GM19238 (cell line): ENCODE results near the gene DNAJC15.
"Not testable (repeated sequence)": the region's sequence is repeated elsewhere in the genome, so short reads cannot be mapped to it uniquely, and the experiment has no call there.

ENCODE experiments used
- DNase-seq: peaks from one replicate; pipeline ENCODE4 v3.0.0; 2011; ENCODE audit warnings: low spot score; ENCODE audit not compliant: insufficient read length

The DNAJC15 gene

DNA sequence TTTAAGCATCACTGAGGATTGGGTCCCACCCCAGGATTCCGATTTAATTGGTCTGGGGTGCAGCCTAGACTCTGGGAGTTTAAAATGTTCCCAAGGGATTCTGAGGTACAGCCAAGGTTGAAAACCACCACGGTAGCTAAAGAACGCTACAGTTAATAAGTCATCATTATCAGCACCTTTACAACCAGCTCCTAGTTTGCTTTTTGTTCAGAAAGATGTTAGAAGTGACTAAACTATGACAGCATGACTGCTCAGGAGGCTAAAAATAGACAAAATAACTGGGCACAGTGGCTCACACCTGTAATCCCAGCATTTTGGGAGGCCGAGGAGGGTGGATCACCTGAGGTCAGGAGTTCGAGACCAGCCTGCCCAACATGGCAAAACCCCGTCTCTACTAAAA is 19.7 kb upstream of the DNAJC15 start:
- DNase-seq, result no peak

DNA sequence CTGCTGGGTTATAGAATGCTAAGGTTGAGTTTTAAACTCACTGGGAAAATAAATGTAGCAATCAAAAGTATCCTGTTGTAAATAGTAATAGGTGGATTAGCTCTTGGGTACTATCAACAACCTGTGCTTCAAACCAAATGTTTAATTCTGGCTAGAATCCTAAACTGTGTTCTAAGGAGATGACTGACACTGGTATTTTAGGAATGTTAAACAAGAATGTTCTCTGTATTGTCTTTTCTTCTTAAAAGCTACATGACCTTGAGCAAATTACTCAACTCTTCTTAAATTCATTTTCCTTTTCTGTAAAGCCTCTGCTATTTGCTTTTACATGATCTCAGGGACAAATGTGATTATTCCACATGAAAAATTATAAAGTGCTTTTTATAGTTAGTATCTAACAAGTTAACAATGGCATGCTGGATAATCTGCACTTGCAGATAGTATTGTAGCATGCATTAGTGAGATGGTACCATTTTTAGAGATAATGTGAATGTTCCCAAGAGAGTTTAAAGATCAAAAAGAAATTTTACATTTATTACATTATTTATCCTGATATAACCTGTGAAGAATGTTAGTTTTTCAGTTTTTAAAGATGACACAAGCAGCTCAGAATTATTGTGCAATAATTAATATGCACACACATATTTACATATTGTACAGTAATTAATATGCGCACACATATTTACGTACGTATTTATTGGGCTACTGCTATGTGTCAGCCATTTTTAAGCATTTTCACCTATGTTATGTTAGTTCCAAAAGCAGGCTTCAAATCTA is 17.7 kb upstream of the DNAJC15 start:
- DNase-seq, result no peak

DNA sequence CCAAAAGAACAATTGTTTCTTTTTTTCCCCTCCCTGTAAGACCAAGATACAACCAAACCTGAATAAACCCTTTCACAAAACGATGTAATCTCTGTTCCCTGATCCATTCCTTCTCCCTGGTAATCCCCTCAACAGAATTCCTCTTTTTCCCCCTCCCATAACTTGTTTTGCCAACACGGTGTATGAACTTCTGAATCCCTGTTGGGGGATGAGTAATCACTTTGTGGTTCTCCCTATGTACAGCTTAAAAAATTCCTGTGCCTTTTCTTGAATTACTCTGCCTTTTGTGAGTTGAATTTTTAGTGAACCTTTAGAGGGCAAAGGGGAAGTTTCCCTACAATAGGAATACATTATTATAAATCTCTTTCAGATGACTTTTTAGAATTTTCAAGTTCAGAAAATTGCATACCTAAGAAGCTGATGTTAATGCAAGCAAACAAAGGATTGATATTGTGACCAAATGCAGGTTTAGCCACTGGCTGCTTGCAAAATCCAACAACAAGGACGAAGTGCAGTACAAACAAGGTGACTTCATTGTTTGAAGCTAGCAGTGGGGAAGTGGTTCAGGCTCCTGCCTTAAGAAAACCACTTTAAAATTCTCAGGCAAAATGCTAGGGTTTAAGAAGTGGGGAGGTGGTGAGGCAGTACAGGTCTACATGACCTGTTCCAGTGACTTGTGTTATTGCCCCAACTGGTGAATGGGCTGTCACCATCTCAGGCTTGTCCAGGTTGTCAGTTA is 16.3 kb upstream of the DNAJC15 start:
- no peak for DNase-seq

DNA sequence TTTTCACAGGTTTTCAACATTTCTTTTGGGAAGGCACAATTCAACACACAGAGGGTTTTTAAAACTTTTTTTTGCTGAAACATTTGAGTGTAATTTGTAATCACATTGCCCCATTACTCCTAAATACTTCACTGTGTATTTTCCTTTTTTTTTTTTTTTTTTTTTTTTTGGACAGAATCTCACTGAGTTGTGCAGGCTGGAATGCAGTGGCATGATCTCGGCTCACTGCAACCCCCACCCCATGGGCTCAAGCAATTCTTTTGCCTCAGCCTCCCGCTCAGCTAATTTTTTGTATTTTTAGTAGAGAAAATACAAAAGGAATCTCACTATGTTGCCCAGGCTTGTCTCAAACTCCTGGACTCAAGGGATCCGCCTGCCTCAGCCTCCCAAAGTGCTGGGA is 14.8 kb upstream of the DNAJC15 start:
- DNase-seq, result no peak

DNA sequence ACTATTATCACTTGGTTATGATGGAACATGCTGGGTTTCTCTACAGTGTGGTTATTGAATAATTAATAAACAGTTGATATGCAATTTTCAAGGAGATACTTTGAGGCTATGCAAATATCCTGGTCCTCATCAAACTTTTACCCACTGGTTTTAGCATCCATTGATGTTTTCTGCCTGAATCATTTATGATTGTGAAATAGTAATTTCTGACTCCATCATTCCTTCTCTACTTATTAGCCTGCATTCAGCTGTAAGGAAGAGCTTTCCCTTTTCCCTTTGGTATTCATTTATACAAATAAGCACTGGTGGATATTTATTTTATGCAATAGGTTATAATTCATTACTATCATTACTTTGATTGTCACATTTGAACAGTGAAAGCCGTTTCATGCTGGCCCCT is 13.9 kb upstream of the DNAJC15 start:
- no peak for DNase-seq

DNA sequence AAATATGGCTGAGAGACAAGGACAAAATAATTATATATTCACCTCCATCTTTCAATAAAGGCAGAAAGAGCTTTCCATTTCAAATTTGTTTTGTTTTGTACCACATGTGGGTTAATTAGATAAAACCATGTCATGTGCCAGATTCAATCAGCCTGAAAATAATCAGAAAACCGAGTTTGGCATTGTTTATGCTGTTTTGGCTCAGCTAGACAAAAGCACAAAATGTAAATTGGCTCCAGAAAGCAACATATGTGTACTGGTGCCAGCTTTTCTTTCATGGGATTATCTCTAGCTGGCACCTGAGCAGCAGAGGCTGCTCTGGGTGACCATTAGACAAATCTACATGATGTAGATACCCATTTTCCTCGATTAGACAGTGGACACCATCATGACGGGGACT is 9.2 kb upstream of the DNAJC15 start:
- DNase-seq, result no peak

DNA sequence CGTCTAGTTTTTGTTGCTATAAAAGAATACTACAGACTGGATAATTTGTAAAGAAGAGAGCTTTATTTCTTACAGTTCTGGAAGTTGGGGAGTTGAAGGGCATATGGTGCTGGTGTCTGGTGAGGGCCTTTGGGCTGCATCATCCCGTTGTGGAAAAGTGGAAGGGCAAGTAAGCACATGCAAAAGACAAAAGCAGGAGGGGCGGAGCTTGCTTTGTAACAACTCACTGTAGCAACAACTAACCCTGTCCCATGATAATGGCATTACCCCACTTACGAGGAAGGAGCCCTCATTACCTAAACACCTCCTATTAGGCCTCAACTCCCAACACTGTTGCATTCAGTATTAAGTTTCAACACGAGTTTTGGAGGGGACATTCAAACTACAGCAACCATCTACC is 7.2 kb upstream of the DNAJC15 start:
- no peak for DNase-seq

DNA sequence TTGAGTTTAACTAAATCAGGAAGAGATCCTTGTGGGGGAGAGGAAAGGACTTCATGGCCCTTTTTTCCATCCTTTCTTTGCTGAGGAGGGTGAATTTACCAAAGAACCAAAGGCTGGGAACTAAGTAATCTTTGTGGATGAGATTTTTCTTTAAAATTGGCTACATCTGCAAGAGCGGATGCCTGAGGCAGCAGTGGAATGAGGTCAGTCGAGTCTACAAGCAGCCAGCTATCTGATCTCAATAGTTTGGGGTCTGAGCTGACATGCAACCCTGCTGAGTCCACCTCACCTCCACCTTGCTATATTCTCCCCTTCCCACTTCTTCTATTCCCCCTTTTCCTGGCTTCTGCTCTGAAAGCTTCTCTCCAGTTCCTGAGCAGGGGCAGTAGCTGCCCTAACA is 3.6 kb upstream of the DNAJC15 start:
- no peak for DNase-seq

DNA sequence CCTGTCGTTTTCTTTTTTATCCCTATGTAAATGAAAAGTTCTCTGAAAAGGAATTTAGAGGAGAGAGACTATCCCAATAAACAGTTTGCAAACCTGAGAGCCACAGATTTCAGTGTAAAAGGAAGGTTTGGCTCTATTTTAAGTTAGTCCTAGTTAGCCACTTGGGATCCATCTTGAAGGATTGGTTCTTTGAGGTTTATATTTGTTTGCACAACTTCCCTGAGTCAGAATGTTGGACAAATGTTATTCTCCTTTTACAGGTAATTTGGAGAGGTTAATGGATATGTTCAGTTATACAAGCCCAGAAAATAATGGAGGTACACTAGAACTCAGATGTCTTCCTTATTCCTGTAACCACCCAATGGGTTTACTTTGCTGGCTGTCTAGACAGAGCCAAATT is 2.6 kb upstream of the DNAJC15 start:
- no peak for DNase-seq

DNA sequence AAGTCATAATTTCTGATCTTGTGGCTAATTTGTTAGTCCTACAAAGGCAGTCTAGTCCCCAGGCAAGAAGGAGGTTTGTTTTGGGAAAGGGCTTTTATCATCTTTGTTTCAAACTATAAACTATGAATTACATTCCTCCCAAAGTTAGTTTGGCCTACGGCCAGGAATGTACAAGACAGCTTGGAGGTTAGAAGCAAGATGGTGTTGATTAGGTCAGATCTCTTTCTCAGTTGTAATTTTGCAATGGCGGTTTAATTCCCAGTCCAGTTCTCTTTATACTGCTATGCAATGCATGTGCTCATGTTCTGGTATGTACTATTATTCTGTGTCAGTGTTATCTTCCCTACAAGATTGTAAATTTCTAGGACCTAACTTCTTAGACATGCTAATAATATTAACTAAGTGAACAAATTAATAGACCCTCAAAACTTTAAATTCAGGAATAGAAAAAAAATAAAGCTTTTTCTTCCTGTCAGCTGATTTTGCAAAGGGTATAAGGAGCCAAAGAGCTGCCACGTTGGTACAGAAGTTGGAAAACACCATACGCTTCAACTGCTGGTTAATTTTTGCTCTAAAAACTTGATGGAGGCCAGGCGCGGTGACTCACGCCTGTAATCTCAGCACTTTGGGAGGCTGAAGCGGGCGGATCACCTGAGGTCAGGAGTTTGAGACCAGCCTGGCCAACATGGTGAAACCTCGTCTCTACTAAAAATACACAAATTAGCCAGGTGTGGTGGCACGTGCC is 1.3 kb upstream of the DNAJC15 start:
- DNase-seq, result no peak

DNA sequence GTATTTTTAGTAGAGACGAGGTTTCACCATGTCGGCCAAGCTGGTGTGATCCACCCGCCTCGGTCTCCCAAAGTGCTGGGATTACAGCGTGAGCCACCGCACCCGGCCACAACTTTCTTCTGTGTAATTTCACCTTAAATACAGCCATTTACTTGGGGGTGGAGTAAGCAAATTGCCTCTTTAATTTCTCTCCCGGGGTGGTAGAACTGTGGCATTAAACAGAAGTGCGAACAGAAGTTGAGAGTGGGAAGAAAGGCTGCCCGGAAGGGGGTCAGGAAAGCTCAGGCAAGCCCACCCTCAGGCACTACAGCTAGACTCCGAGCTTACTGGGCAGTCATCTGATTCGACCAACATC is 475 bp upstream of the DNAJC15 start:
- no peak for DNase-seq

DNA sequence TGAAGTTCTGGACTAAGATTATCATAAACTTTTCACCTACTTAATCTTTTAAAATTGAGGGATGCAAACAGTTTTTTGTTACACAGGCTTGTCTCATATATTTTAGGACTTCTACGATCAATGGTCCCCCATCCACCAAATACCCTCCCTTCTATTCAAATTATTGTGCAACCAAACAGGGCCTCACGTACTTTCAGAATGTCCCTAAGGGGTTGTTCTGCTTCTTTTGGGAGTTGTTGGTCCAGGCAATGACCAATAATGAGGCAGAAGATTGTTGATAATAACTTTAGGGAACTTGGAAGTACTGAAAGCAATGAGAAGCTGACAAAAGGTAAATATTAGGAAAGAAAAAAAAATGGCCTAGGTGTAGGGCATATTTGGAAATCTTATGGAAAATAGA is 2.9 kb downstream of the DNAJC15 start:
- no peak for DNase-seq

DNA sequence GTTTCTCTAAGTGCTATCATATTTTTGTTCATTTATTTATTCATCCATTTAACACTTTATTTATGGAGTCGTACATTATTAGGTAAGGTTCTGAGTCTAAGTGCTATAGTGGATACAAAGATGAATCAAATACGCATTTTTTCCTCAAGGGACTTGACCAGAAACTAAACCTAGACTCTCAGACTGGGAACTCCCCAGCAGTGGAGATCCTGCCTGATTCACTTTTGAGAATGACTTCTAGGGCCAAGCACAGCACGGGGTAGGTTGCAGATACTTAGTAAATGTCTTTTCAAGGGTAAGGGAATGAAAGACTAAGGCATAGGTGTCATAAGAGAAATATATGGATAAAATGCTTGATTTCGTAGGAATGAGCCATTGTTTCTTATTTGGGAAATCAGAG is 7.2 kb downstream of the DNAJC15 start:
- DNase-seq, result no peak

DNA sequence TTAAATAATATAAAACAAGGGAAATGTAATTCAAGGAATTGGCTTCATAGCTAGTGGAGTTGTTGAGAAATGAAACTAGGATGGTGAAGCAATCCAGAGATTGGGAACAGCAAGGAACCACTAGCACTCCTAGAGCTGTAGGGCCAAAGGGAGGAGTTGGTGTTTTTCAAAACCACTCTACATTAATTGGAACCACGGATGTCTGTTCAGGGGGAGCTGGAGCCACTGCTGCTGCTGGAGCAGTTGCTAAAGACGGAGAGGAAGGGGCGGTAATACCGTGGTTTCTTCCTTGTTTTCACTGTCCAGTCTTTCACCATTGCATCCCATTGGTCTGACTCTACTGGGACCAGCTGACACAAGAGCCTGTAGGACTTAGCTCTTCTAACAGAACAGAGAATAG is 8.5 kb downstream of the DNAJC15 start:
- DNase-seq, result no peak

DNA sequence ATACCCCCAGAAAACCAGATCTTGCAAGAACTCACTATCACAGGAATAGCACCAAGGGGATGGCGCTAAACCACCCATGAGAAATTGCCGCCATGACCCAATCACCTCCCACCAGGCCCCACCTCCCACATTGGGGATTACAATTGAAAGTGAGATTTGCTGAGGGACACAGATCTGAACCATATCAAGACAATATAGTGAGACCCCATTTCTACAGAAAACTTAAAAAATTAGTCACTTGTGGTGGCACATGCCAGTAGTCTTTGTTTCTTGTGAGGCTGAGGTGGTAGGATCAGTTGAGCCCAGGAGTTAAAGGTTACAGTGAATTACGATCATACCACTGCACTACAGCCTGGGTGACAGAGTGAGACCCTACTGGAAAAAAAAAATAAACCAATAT is 9.7 kb downstream of the DNAJC15 start:
- no peak for DNase-seq

DNA sequence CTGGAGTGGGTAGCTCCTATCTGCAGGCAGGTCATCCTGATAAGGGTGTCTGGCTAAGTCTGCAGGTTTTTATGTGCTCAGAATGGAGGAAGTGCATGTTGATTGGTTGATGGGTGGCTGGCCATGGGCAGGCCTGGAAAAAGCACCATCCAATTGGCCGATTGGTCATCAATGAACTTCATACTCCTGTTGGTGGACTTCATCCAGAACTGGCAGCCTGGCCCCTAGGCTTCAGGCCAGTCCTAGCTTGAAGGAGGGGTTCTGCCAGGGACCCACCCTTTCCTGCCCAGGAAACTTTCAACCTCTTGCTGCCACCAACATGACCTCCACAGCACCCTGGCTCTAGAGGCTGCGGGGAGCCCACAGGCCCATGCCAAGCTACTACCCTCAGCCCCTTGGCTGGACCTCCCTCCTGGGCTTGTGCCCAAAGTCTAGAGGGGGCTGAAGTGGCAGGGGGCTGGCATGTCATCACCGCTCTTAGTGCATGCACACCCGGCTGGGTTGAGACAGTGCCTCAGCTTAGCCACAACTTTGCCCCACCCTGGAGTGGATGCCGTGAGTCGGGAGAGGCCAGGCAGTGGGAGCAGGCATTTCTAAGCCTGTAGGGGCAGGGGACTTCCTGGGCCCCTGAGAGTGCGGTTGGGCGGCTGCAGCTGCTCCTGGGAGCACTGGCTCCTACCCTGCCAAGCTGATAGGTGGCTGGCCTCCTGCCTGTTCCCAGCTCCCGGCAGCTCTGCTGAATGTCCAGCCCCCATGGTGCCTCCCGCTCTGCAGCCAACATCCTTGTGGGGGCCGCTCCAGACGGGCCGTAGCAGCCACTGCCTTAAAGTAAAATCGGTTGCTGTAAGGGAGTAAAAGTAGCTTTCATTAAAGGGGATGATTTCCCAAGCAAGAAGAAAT is 13.2 kb downstream of the DNAJC15 start:
- DNase-seq, result no peak

DNA sequence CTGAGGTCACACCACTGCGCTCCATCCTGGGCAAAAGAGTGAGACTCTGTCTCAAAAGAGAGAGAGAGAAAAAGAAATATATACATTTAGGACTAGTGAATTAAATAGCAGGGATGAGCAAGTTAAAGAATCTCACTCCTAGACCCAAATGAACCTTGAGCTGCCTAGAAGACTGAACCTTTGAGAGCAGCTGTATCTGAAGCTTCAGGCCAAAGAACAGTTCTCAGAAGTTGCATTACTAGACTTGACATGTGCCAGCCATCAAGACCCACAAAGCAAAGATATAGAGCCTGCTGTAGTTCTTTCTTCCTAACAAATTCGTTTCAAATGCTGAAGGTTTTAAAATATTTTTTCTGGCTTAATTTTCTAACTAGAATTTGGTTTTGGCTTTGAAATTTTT is 16.6 kb downstream of the DNAJC15 start:
- no peak for DNase-seq

DNA sequence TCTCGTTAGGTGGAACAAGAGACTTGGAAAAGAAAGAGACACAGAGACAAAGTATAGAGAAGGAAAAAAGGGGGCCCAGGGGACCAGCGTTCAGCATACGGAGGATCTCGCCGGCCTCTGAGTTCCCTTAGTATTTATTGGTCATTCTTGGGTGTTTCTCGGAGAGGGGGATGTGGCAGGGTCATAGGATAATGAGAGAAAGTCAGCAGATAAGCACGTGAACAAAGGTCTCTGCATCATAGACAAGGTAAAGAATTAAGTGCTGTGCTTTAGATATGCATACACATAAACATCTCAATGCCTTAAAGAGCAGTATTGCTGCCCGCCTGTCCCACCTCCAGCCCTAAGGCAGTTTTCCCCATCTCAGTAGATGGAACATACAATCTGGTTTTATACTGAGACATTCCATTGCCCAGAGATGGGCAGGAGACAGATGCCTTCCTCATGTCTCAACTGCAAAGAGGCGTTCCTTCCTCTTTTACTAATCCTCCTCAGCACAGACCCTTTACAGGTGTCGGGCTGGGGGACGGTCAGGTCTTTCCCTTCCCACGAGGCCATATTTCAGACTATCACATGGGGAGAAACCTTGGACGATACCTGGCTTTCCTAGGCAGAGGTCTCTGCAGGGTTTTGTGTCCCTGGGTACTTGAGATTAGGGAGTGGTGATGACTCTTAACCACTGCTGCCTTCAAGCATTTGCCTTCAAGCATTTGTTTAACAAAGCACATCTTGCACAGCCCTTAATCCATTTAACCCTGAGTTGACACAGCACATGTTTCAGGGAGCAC is 17.4 kb downstream of the DNAJC15 start:
- not testable (repeated sequence) for DNase-seq

DNA sequence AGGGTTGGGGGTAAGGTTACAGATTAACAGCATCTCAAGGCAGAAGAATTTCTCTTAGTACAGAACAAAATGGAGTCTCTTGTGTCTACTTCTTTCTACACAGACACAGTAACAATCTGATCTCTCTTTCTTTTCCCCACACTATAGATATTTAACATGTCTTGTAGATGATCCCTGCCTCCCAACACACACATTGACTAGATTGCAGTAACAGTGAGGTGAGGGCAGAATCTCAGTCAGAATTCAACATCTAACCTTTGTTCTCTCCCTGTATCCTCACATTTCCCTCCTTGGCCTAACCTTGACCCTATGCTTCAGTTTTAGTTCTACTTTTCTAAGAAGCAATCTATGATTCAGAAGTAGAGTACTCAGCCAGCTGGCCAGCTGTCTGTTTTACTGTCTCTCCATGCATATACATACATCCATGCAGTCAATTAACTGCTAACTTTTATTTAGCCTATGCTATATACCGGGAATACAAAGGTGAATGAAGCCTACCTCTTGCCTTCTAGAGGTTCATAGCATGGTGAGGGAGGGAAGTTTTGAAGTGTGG is 18.1 kb downstream of the DNAJC15 start:
- no peak for DNase-seq

DNA sequence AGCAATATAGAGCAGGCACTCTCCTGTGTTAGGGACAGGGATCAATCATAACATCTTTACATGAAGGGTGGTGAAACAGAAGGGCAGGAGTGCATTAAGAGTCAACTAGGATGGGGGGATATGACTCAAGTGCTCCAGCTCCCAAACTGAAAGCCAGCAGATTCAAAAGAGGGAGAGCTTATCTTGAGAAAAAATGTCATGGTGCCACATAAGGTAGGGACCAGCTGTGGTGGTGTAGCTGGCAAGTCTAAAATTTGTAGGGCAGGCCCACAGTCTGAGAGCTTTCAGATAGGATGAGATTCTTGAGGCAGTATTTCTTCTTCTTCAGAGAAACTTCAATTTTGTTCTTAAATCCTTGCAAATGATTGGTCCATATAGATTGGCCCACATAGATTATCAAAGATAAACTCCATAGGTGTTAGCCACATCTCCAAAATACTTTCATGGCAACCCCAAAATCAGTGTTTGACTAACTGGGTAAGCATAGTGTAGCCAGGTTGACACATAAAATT is 19.1 kb downstream of the DNAJC15 start:
- DNase-seq, result no peak
